GM18507 (cell line): ENCODE results near the gene BANF1.

ENCODE experiments used
- DNase-seq: peaks from one replicate; pipeline ENCODE4 v3.0.0; 2011; ENCODE audit warnings: low read depth; ENCODE audit not compliant: insufficient read length; ENCODE audit errors: extremely low spot score
- FAIRE-seq: peaks from 2 replicates; lab custom pipeline; 2011; peaks lifted over from hg19 to GRCh38; lab: Jason Lieb, UNC

The BANF1 gene

DNA sequence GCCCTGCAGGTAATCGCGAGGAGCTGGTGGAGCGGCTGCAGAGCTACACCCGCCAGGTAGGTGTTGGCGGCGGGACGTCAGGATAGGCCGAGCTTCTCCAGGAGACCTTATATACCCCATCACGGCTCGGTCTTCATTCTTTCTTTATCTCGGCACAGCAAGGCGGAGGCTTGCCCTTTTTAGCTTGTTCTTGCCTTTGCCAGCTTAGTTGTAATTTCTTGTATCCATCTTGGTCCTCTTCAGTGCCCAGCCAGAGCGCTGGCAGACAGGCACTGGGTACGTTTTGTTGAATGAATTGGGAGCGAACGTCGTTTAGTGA, 50.3 kb downstream of the BANF1 start:
- DNase-seq (no peak), FAIRE-seq (no peak)
